Stromal cell of bone marrow (primary cell): ENCODE measurements around the gene PDE2A.
"Not testable (repeated sequence)": the region's sequence is repeated elsewhere in the genome, so short reads cannot be mapped to it uniquely, and the experiment has no call there.

Experiments
- DNase-seq: peaks from one replicate; pipeline ENCODE4 v3.0.0-alpha.2; 2012; ENCODE audit warnings: low read depth

Gene PDE2A

GRCh38 chr11:72575533-72576242 lies 98.5 kb downstream of the PDE2A start:
- no peak for DNase-seq

GRCh38 chr11:72574548-72575460 lies 99.4 kb downstream of the PDE2A start:
- DNase-seq, result no peak

DNA sequence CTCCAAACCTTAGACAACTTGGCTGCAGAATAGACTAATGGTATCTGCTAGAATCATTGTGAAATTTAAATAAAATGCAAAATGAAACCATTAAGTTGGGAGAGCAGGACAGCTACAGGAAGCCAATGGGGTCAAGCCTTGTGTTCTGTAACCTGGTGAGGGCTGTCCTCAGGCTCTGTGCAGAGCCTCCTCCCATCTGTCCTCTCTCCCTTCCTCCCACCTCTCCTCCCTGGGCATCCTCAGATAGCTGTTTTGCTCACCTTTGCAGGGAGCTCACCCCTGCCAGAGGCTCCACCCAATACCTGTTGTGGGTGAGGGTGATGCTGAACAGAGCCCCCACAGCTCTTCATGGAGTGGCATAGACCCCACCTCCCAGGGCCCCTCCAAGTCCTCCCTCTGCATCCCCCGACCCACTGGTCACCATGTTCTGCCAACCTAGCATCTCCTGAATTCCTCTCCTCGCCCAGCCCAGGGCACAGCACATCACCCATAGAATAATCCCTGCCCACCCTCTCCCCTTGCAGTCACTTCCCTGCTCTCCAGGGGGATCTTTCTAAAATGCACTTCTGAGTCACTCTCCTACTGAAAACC lies 100.3 kb downstream of the PDE2A start:
- no peak for DNase-seq

DNA sequence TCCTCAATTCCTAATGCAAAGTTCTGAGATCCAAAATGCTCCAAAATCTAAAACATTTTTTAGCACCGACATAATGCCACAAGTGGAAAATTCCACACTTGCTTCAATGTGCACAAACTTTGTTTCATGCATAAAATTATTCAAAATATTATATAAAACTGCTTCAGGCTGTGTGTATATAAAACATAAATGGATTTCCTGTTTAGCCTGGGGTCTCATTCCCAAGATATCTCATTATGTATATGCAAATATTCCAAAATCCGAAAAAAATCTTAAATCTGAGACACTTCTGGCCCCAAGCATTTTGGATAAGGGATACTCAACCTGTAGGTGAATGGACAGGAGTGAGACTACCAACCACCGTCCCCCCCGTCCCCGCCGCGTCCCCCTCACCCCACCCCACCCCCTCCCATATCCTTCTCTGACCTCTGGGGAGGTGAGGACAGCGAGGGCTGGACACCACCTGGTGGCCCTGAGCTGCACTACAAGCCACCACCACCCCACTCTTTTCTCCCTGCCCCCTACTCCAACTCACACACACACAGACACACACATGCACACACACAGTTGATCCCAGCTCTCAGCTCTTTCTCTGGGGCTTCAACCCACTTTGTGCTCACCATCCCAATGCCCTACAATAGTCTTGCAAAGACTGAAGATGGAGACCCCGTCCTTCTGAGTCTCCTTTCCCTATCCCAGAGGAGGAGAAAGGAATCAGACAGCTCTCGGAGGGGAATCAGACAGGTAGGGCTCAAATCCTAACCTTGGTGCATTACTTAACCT lies 101.0 kb downstream of the PDE2A start:
- DNase-seq, result no peak

DNA sequence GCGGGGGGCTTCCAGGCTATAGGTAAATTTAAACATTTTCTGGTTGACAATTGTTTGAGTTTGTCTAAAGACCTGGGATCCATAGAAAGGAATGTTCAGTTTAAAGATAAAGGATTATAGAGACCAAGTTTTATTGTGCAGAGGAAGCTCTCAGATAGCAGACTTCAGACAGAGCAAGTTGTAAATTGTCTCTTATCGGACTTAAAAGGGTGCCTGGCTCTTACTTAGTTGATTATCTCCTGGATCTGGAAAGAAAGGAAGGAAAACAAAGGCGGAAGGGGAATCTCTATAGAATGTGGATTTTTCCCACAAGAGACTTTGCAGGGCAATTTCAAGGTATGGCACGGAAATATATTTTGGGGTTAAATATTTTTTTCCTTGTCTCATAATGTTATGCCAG lies 101.7 kb downstream of the PDE2A start:
- not testable (repeated sequence) for DNase-seq

- DNase-seq, result no peak
These were observed 103.1 kb downstream of the PDE2A start for GRCh38 chr11:72570893-72571661.

DNA sequence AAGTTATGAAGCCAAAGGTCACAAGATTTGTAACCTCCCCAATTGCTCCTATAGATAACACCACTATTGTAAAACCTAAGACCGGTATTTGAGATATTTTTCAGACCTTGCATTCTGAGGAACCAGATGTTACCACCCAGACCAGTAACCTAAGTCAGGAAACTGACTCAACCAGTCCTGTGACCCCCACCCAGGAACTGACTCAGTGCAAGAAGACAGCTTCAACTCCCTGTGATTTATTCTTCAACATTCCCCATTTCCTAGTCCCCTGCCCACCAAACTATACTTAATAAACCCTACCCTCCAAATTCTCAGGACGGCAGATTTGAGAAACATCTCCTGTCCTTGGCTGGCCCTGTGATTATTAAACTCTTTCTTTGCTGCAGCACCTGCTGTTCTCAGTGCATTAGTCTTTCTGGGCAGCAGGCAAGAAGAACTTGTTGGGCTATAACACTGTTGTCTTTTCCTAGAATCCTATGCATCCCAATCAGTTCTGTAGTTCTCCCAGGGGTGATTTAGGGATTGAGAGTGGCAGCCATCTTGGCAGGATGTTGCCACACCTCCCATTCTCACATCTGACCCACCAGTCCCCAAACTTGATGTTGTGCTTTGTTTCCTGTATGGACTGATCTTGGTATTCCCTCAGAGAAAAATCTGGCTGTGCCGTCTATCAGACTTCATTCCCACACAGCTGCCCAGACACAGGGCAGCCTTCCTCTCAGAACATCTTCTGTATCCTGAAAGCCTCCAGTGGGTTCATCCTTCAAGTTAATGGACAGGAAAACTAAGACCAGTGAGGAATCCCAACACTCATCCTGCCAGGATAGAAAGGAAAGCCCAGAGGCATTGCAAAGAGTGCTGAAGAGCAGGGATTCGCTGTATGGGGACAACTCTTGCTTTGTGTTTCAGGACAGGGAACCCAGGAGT lies 104.0 kb downstream of the PDE2A start:
- DNase-seq, result peak; percentile 40

GRCh38 chr11:72568861-72569260 lies 105.4 kb downstream of the PDE2A start:
- no peak for DNase-seq

- no peak for DNase-seq
These were observed 111.8 kb downstream of the PDE2A start for GRCh38 chr11:72562431-72562830.

DNA sequence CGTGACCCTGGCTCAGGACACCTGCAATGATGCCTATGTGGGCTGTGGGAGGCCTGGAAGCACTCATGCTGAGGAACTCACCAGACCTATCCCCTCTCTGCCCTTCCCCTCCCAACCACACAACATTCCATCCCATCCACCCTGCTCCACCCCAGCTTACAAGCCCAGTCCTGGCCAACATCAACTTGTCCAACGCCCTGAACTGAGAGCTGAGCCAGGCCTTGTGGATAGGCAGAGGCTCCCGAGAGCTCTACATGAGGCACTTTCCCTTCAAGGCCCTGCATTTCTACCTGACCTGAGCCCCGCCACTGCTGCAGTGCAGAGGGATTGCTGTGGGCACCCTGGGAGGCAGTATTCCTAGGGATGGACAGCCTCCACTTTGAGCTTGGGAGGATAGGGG lies 112.4 kb downstream of the PDE2A start:
- no peak for DNase-seq

GRCh38 chr11:72560864-72561263 lies 113.4 kb downstream of the PDE2A start:
- not testable (repeated sequence) for DNase-seq

- no peak for DNase-seq
These were observed 117.8 kb downstream of the PDE2A start for GRCh38 chr11:72556433-72556832.

DNA sequence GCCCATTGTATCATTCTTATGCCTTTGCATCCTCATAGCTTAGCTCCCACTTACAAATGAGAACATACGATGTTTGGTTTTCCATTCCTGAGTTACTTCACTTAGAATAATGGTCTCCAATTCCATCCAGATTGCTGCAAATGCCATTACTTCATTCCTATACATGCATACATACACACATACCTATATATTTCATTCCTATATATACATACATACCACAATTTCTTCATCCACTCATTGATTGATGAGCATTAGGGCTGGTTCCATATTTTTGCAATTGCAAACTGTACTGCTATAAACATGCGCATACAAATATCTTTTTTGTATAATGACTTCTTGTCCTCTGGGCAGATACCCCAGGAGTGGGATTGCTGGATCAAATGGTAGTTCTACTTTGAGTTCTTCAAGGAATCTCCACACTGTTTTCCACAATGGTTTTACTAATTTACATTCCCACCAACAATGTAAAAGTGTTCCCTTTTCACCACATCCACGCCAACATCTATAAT lies 119.2 kb downstream of the PDE2A start:
- DNase-seq, result not testable (repeated sequence)

DNA sequence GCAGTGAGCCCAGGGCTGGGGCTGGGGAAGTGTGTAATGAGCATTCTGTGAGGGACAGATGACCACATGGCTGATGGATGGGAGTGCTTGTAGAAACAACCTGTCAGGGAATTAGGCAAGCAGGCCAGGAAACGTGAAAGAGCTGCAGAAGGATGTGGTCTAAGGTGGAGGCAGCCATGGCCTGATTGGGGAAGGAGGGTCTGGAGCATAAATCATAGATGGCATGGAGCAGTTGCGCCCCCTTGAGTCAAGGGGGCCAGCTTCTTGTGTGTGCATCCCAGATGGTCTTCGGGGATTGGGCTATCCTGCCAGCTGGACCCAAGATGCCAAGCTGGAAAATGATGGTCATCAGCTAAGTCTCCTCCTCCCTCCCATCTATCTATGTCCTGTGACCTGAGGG lies 120.5 kb downstream of the PDE2A start:
- DNase-seq, result no peak

- no peak for DNase-seq
These were observed 121.8 kb downstream of the PDE2A start for GRCh38 chr11:72552399-72552910.

GRCh38 chr11:72551571-72551970 lies 122.7 kb downstream of the PDE2A start:
- DNase-seq, result no peak

- no peak for DNase-seq
These were observed 125.8 kb downstream of the PDE2A start for GRCh38 chr11:72548463-72548862.

DNA sequence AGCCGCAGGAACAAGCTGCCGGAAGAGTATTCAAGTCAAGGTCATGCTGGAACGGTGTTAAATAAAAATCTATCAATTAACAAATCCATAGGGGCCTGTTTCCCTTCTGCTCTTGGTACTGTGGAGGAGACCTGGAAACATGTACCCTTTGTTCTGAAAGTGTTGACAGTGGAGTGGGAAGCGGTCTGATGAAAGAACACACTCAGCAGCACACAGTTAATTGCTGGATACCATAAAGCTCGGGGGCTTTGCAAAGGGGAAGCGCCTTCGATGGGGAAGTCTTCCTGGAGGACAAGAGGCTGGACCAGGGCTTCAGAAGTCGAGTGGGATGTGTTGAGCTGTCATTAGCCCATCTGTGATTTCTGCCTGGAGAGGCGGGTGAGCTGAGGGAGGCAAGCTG lies 127.4 kb downstream of the PDE2A start:
- DNase-seq, result no peak

- DNase-seq, result no peak
These were observed 129.6 kb downstream of the PDE2A start for GRCh38 chr11:72544589-72544988.
